ENCODE data around the gene GINS1.

- no peak for TF ChIP-seq CTCF (IDR thresholded peaks at IDR 0.05)
- TF ChIP-seq POLR2A (IDR thresholded peaks at IDR 0.05) = no peak
Observed at GRCh38 chr20:25364180-25364788, 43.2 kb upstream of the GINS1 start.
